Prostate gland (tissue), 2 donors: Measurements from ENCODE around the gene CDC7. TPM values are rescaled to one million over a fixed set of nuclear protein-coding genes. Genes with fewer than 3 reads are reported as not detected.
A peak's percentile ranks its signal among the peaks of the same experiment; 100 is the strongest.

Experiments
- DNase-seq: peaks from one replicate; pipeline ENCODE4 v3.0.0-alpha.2; 2019; ENCODE audit warnings: low spot score
- H3K27ac ChIP-seq, 2 donors: fragments of 200-600 bp; sonication (generic); 2 replicates each; pipeline ENCODE4 v1.5.1; 2017 to 2019
- H3K27me3 ChIP-seq: fragments of 200-600 bp; sonication (generic); replicated peaks from 2 replicates; pipeline ENCODE4 v1.5.1; 2019; ENCODE audit not compliant: insufficient read depth
- H3K36me3 ChIP-seq, 2 donors: fragments of 200-600 bp; sonication (generic); 1 replicate in 1 of 2; 2 replicates in 1 of 2; pipeline versions ENCODE4 v1.5.1 to v1.8.1; 2017 to 2019
- H3K4me1 ChIP-seq: fragments of 200-600 bp; sonication (generic); replicated peaks from 2 replicates; pipeline ENCODE4 v1.5.1; 2019
- H3K4me3 ChIP-seq, 2 donors: fragments of 200-600 bp; sonication (generic); 2 replicates each; pipeline ENCODE4 v1.5.1; 2017 to 2019
- H3K9me3 ChIP-seq: fragments of 200-600 bp; sonication (generic); 2 replicates; pipeline ENCODE4 v1.5.1; 2017
- CTCF ChIP-seq, 4 experiments: fragments of 200-600 bp in 2 of 4; fragments of 450-650 bp in 2 of 4; sonication (generic) in 2 of 4; IDR thresholded peaks; 1 replicate in 3 of 4; 2 replicates in 1 of 4; pipeline ENCODE4 v1.5.1; 2016 to 2019; ENCODE audit warnings: antibody characterized with exemption in 4 of 4, mild to moderate bottlenecking in 2 of 4, moderate library complexity in 2 of 4
- POLR2A ChIP-seq: fragments of 450-650 bp; IDR thresholded peaks from one replicate; pipeline ENCODE4 v1.6.1; 2016; ENCODE audit warnings: antibody characterized with exemption, mild to moderate bottlenecking
- POLR2AphosphoS5 ChIP-seq: sonication (generic); formaldehyde crosslinking; IDR thresholded peaks from one replicate; pipeline ENCODE4 v1.6.1; 2017; ENCODE audit warnings: antibody characterized with exemption
- WGBS: methylation state at CpG from one replicate; pipeline ENCODE4 v1.1.5; 2018; 5-methylcytosine and 5-hydroxymethylcytosine counted together
- intact Hi-C: fragments of 100-400 bp; cut with DNase I; formaldehyde crosslinking; loops from one replicate; pipeline ENCODE4 v1.14.2; 2022
- total RNA-seq, 2 donors: library from RNA; depleted of rRNA; stranded (reverse); fragments of >200 nt; gene quantifications; one replicate each; pipeline ENCODE4 v1.1.0, GENCODE V29; 2016

The CDC7 gene
- total RNA-seq, 2 donors from 2014 or later, result 0.68 to 6.1 TPM

GRCh38 chr1:91557826-91558225, 57.2 kb downstream of the CDC7 start:
- intact Hi-C loops, result no loop called here
- TF ChIP-seq POLR2AphosphoS5 (no peak), POLR2A (no peak), CTCF (IDR thresholded peaks at IDR 0.05) (no peak)
- Histone ChIP-seq H3K9me3 (no peaks in the 10 kb centered on the region), H3K36me3 (no peaks in the 10 kb centered on the region), H3K4me1 (no peaks in the 10 kb centered on the region), H3K27me3 (no peaks in the 10 kb centered on the region), H3K27ac (no peak overlapping the region), H3K4me3 (no peak overlapping the region)
- DNase-seq, result no peak
- 0% methylated on average over 1 of the region's 1 CpG for WGBS

- TF ChIP-seq CTCF (IDR thresholded peaks at IDR 0.05), result no peak
- TF ChIP-seq POLR2AphosphoS5, result peak; percentile 18
- no peak for TF ChIP-seq POLR2A
- 59% methylated on average over 8 of the region's 8 CpGs for WGBS
Observed at GRCh38 chr1:91559046-91559750, 58.5 kb downstream of the CDC7 start.

GRCh38 chr1:91559838-91560565, 59.4 kb downstream of the CDC7 start:
- 80% methylated on average over 4 of the region's 4 CpGs for WGBS
- intact Hi-C loops, result no loop called here
- H3K36me3 ChIP-seq, result no peaks in the 10 kb centered on the region
- no peak for DNase-seq
- no peaks in the 10 kb centered on the region for H3K4me1 ChIP-seq
- no peak for TF ChIP-seq POLR2A
- no peak for TF ChIP-seq CTCF (IDR thresholded peaks at IDR 0.05)
- peak; percentile 31 for TF ChIP-seq POLR2AphosphoS5
- H3K4me3 ChIP-seq, result no peak overlapping the region
- H3K27me3 ChIP-seq, result no peaks in the 10 kb centered on the region
- no peak overlapping the region for H3K27ac ChIP-seq
- H3K9me3 ChIP-seq, result no peaks in the 10 kb centered on the region

More at GRCh38 chr1:91559046-91559750, 58.5 kb downstream of the CDC7 start:
- no peak overlapping the region for H3K4me3 ChIP-seq
- no peaks in the 10 kb centered on the region for H3K4me1 ChIP-seq
- no peaks in the 10 kb centered on the region for H3K9me3 ChIP-seq
- no peaks in the 10 kb centered on the region for H3K36me3 ChIP-seq
- DNase-seq, result no peak
- no peaks in the 10 kb centered on the region for H3K27me3 ChIP-seq
- H3K27ac ChIP-seq, result no peak overlapping the region
- intact Hi-C loops, result no loop called here

GRCh38 chr1:91564888-91565701, 64.4 kb downstream of the CDC7 start:
- TF ChIP-seq CTCF (IDR thresholded peaks at IDR 0.05) (no peak), POLR2A (no peak), POLR2AphosphoS5 (no peak)
- Histone ChIP-seq H3K4me3 (no peak overlapping the region), H3K27me3 (no peaks in the 10 kb centered on the region), H3K27ac (no peak overlapping the region), H3K4me1 (no peaks in the 10 kb centered on the region), H3K9me3 (no peaks in the 10 kb centered on the region), H3K36me3 (no peaks in the 10 kb centered on the region)
- DNase-seq, result no peak
- 91% methylated on average over 6 of the region's 6 CpGs for WGBS
- intact Hi-C loops, result no loop called here
